ENCODE measurements around the gene SLC1A1.

The SLC1A1 gene

DNA sequence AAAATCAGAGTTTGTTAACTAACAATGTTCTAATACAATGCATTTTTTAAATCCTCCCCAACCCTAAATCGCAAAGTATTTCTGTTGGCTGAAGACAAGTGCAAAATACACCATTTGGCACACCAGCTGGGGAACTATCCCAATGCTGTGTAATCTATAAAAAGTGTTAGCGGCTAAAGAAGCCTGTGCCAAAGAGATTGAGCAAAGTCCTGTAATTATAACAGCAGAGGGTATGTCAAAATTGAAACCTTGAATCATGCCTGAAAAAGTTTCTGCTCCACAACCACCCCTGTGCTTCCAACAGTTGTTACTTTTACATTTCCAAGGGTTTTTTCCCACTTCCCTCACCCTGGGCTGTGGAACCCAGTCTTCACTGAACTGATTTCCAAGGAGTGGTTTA lies 88.7 kb downstream of the SLC1A1 start:
- Histone ChIP-seq H3K9me3 (ENCODE audit: insufficient read depth, low read depth, low read length) (peaks cover 2% of the 10 kb centered on the region), H3K27ac (ENCODE audit: low read depth, low read length) (no peak overlapping the region), H3K4me2 (ENCODE audit: low read length) (no peak overlapping the region), H3K4me3 (ENCODE audit: low read depth, low read length) (no peak overlapping the region), H2BK12ac (ENCODE audit: low read length) (no peak overlapping the region), H2AK5ac (ENCODE audit: low read length) (no peak overlapping the region), H4K12ac (ENCODE audit: low read depth, low read length) (no peak overlapping the region), H3K36me3 (ENCODE audit: control insufficient read depth in 1 of 2, insufficient read depth in 2 of 2, low read length in 2 of 2) (no peaks in the 10 kb centered on the region), H2BK120ac (ENCODE audit: insufficient read depth, low read length, poor library complexity) (no peak overlapping the region), H3K9ac (ENCODE audit: low read length) (no peak overlapping the region), H3K79me1 (ENCODE audit: low read length) (peaks cover 7% of the 10 kb centered on the region), H3K4ac (ENCODE audit: low read depth, low read length) (no peak overlapping the region), H2AFZ (ENCODE audit: insufficient read depth, low read length, poor library complexity) (no peak overlapping the region), H3K27me3 (ENCODE audit: insufficient read depth, low read length) (no peaks in the 10 kb centered on the region), H3K18ac (ENCODE audit: low read length) (no peak overlapping the region), H4K8ac (ENCODE audit: low read depth, low read length) (no peak overlapping the region), H4K91ac (ENCODE audit: low read depth, low read length) (no peak overlapping the region), H3K79me2 (ENCODE audit: control insufficient read depth, insufficient read depth, low read length, poor library complexity) (no peaks in the 10 kb centered on the region), H3K23ac (ENCODE audit: low read length) (no peak overlapping the region), H2BK5ac (ENCODE audit: low read depth, low read length, poor library complexity) (no peak overlapping the region), H3K4me1 (ENCODE audit: control insufficient read depth in 1 of 2, insufficient read depth in 2 of 2, low read length in 2 of 2) (peaks cover 17 to 21% of the 10 kb centered on the region in 2 experiments), H3K14ac (ENCODE audit: low read length) (no peak overlapping the region)
- no CpG with 5 or more reads among the region's 2 CpGs for WGBS (ENCODE audit: extremely low coverage, insufficient coverage, insufficient read length)
- DNase-seq = no peak

- H3K9me3 ChIP-seq (ENCODE audit: insufficient read depth, low read depth, low read length) = peaks cover 2% of the 10 kb centered on the region
- H2AFZ ChIP-seq (ENCODE audit: insufficient read depth, low read length, poor library complexity) = no peak overlapping the region
- no CpG with 5 or more reads among the region's 2 CpGs for WGBS (ENCODE audit: extremely low coverage, insufficient coverage, insufficient read length)
- H3K79me1 ChIP-seq (ENCODE audit: low read length) = no peaks in the 10 kb centered on the region
- H3K14ac ChIP-seq (ENCODE audit: low read length) = no peak overlapping the region
- no peak overlapping the region for H3K27ac ChIP-seq (ENCODE audit: low read depth, low read length)
- H3K23ac ChIP-seq (ENCODE audit: low read length) = no peak overlapping the region
- no peaks in the 10 kb centered on the region for H3K36me3 ChIP-seq (ENCODE audit: control insufficient read depth in 1 of 2, insufficient read depth in 2 of 2, low read length in 2 of 2)
- no peak overlapping the region for H3K4me2 ChIP-seq (ENCODE audit: low read length)
- H3K18ac ChIP-seq (ENCODE audit: low read length) = no peak overlapping the region
- H2BK5ac ChIP-seq (ENCODE audit: low read depth, low read length, poor library complexity) = no peak overlapping the region
- H2AK5ac ChIP-seq (ENCODE audit: low read length) = no peak overlapping the region
- no peak overlapping the region for H3K4me3 ChIP-seq (ENCODE audit: low read depth, low read length)
- DNase-seq = no peak
- H3K79me2 ChIP-seq (ENCODE audit: control insufficient read depth, insufficient read depth, low read length, poor library complexity) = no peaks in the 10 kb centered on the region
- H3K9ac ChIP-seq (ENCODE audit: low read length) = no peak overlapping the region
- H2BK120ac ChIP-seq (ENCODE audit: insufficient read depth, low read length, poor library complexity) = no peak overlapping the region
- no peak overlapping the region for H4K12ac ChIP-seq (ENCODE audit: low read depth, low read length)
- H2BK12ac ChIP-seq (ENCODE audit: low read length) = no peak overlapping the region
- no peak overlapping the region for H3K4ac ChIP-seq (ENCODE audit: low read depth, low read length)
- no peaks in the 10 kb centered on the region for H3K27me3 ChIP-seq (ENCODE audit: insufficient read depth, low read length)
- H4K91ac ChIP-seq (ENCODE audit: low read depth, low read length) = no peak overlapping the region
- H3K4me1 ChIP-seq (ENCODE audit: control insufficient read depth in 1 of 2, insufficient read depth in 2 of 2, low read length in 2 of 2) = peaks cover 6 to 10% of the 10 kb centered on the region in 2 experiments
- no peak overlapping the region for H4K8ac ChIP-seq (ENCODE audit: low read depth, low read length)
Measured at GRCh38 chr9:4581035-4581760, 90.9 kb downstream of the SLC1A1 start.

DNA sequence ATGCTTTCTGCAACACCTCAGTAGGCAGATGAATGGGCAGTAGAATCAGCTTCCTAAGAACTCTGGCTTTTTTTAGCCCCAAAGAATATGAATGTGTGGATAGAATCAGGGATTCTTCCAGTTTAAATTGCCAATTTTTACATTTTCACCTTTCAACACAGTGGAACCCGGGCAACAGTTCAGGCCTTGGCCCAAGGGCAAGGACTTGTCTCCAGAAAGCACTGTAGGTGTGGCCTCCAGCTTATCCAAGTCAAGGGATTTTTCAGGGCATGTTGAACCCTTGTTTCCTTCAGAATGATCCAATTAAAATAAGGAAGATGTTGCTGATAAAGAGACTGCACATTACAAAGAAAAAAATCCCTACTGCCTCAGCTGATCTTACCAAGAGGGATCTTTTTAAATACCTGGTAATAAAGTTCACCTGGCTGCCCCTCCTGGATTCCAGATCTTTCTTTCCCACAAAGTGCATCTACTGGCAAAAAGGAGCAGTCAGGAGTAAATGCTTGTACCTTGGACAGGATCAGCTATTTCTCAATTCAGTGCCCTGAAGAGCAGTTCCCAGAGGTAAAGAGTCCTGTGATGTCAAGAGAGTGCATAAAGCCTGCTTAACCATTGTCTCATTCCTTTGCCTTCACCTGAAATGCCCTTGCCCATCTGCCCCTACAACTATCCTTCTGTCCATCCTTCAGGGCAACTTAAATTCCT lies 91.7 kb downstream of the SLC1A1 start:
- no CpG with 5 or more reads among the region's 1 CpG for WGBS (ENCODE audit: extremely low coverage, insufficient coverage, insufficient read length)
- DNase-seq = no peak
- peaks cover 2% of the 10 kb centered on the region for H3K9me3 ChIP-seq (ENCODE audit: insufficient read depth, low read depth, low read length)
- no peak overlapping the region for H3K9ac ChIP-seq (ENCODE audit: low read length)
- no peak overlapping the region for H3K23ac ChIP-seq (ENCODE audit: low read length)
- no peaks in the 10 kb centered on the region for H3K79me2 ChIP-seq (ENCODE audit: control insufficient read depth, insufficient read depth, low read length, poor library complexity)
- H3K27ac ChIP-seq (ENCODE audit: low read depth, low read length) = no peak overlapping the region
- H4K8ac ChIP-seq (ENCODE audit: low read depth, low read length) = no peak overlapping the region
- no peaks in the 10 kb centered on the region for H3K36me3 ChIP-seq (ENCODE audit: control insufficient read depth in 1 of 2, insufficient read depth in 2 of 2, low read length in 2 of 2)
- no peak overlapping the region for H3K14ac ChIP-seq (ENCODE audit: low read length)
- H3K79me1 ChIP-seq (ENCODE audit: low read length) = no peaks in the 10 kb centered on the region
- H3K4me2 ChIP-seq (ENCODE audit: low read length) = no peak overlapping the region
- no peak overlapping the region for H4K91ac ChIP-seq (ENCODE audit: low read depth, low read length)
- no peak overlapping the region for H2AFZ ChIP-seq (ENCODE audit: insufficient read depth, low read length, poor library complexity)
- no peak overlapping the region for H3K18ac ChIP-seq (ENCODE audit: low read length)
- H3K4me3 ChIP-seq (ENCODE audit: low read depth, low read length) = no peak overlapping the region
- H4K12ac ChIP-seq (ENCODE audit: low read depth, low read length) = no peak overlapping the region
- no peak overlapping the region for H2AK5ac ChIP-seq (ENCODE audit: low read length)
- H3K27me3 ChIP-seq (ENCODE audit: insufficient read depth, low read length) = no peaks in the 10 kb centered on the region
- H2BK120ac ChIP-seq (ENCODE audit: insufficient read depth, low read length, poor library complexity) = no peak overlapping the region
- peaks cover under 1 to 3% of the 10 kb centered on the region in 2 experiments for H3K4me1 ChIP-seq (ENCODE audit: control insufficient read depth in 1 of 2, insufficient read depth in 2 of 2, low read length in 2 of 2)
- no peak overlapping the region for H3K4ac ChIP-seq (ENCODE audit: low read depth, low read length)
- no peak overlapping the region for H2BK12ac ChIP-seq (ENCODE audit: low read length)
- no peak overlapping the region for H2BK5ac ChIP-seq (ENCODE audit: low read depth, low read length, poor library complexity)

DNA sequence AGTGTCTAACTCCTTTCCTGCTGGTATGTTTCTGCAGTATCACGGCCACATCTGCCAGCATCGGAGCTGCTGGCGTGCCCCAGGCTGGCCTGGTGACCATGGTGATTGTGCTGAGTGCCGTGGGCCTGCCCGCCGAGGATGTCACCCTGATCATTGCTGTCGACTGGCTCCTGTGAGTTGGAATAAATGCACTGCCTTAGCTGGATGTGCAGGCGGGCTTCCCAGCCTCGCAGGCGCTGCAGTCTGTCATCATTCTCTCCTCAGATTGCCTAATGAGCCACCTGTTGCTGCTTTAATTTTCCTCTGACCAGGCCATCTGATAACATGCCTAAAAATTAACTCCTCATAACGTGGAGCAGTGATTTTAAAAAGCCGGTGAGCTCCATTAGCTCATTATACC lies 92.7 kb downstream of the SLC1A1 start:
- no peak overlapping the region for H4K91ac ChIP-seq (ENCODE audit: low read depth, low read length)
- H2AFZ ChIP-seq (ENCODE audit: insufficient read depth, low read length, poor library complexity) = no peak overlapping the region

More for the DNA sequence above, 92.7 kb downstream of the SLC1A1 start:
- no peak overlapping the region for H3K14ac ChIP-seq (ENCODE audit: low read length)
- no peak overlapping the region for H2BK120ac ChIP-seq (ENCODE audit: insufficient read depth, low read length, poor library complexity)
- no peak overlapping the region for H2BK5ac ChIP-seq (ENCODE audit: low read depth, low read length, poor library complexity)
- H2AK5ac ChIP-seq (ENCODE audit: low read length) = no peak overlapping the region
- H2BK12ac ChIP-seq (ENCODE audit: low read length) = no peak overlapping the region
- H3K4me2 ChIP-seq (ENCODE audit: low read length) = no peak overlapping the region
- no peak overlapping the region for H3K27ac ChIP-seq (ENCODE audit: low read depth, low read length)
- peaks cover 0 to 1% of the 10 kb centered on the region in 2 experiments for H3K4me1 ChIP-seq (ENCODE audit: control insufficient read depth in 1 of 2, insufficient read depth in 2 of 2, low read length in 2 of 2)
- no peak overlapping the region for H4K8ac ChIP-seq (ENCODE audit: low read depth, low read length)
- no peaks in the 10 kb centered on the region for H3K27me3 ChIP-seq (ENCODE audit: insufficient read depth, low read length)
- no peak overlapping the region for H3K23ac ChIP-seq (ENCODE audit: low read length)
- H3K18ac ChIP-seq (ENCODE audit: low read length) = no peak overlapping the region
- H3K36me3 ChIP-seq (ENCODE audit: control insufficient read depth in 1 of 2, insufficient read depth in 2 of 2, low read length in 2 of 2) = no peaks in the 10 kb centered on the region
- H3K4ac ChIP-seq (ENCODE audit: low read depth, low read length) = no peak overlapping the region
- no CpG with 5 or more reads among the region's 12 CpGs for WGBS (ENCODE audit: extremely low coverage, insufficient coverage, insufficient read length)
- H3K9me3 ChIP-seq (ENCODE audit: insufficient read depth, low read depth, low read length) = peaks cover 2% of the 10 kb centered on the region
- H4K12ac ChIP-seq (ENCODE audit: low read depth, low read length) = no peak overlapping the region
- peak overlapping the region; percentile 20 for H3K4me3 ChIP-seq (ENCODE audit: low read depth, low read length)
- H3K79me2 ChIP-seq (ENCODE audit: control insufficient read depth, insufficient read depth, low read length, poor library complexity) = no peaks in the 10 kb centered on the region
- no peak overlapping the region for H3K9ac ChIP-seq (ENCODE audit: low read length)
- DNase-seq = peak in 1 of 2 donors; percentile 4
- no peaks in the 10 kb centered on the region for H3K79me1 ChIP-seq (ENCODE audit: low read length)
